Dedifferentiated amniotic fluid mesenchymal stem cell (primary cell): Measurements from ENCODE around the gene HJV.
"Not testable (repeated sequence)": the region's sequence is repeated elsewhere in the genome, so short reads cannot be mapped to it uniquely, and the experiment has no call there.

ENCODE experiments used
- DNase-seq: peaks from one replicate; pipeline ENCODE4 v3.0.0-alpha.2; 2016; ENCODE audit errors: extremely low spot score

Gene HJV, protein sequence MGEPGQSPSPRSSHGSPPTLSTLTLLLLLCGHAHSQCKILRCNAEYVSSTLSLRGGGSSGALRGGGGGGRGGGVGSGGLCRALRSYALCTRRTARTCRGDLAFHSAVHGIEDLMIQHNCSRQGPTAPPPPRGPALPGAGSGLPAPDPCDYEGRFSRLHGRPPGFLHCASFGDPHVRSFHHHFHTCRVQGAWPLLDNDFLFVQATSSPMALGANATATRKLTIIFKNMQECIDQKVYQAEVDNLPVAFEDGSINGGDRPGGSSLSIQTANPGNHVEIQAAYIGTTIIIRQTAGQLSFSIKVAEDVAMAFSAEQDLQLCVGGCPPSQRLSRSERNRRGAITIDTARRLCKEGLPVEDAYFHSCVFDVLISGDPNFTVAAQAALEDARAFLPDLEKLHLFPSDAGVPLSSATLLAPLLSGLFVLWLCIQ

GRCh38 chr1:146021622-146022402 is at the start of gene HJV:
TSS of gene HJV (minus strand) at chr1:146021735. CDS start at chr1:146020231, 1,504 bp downstream.
- DNase-seq = no peak

- not testable (repeated sequence) for DNase-seq
Observed at GRCh38 chr1:146059148-146059547, 37.6 kb upstream of the HJV start.

DNA sequence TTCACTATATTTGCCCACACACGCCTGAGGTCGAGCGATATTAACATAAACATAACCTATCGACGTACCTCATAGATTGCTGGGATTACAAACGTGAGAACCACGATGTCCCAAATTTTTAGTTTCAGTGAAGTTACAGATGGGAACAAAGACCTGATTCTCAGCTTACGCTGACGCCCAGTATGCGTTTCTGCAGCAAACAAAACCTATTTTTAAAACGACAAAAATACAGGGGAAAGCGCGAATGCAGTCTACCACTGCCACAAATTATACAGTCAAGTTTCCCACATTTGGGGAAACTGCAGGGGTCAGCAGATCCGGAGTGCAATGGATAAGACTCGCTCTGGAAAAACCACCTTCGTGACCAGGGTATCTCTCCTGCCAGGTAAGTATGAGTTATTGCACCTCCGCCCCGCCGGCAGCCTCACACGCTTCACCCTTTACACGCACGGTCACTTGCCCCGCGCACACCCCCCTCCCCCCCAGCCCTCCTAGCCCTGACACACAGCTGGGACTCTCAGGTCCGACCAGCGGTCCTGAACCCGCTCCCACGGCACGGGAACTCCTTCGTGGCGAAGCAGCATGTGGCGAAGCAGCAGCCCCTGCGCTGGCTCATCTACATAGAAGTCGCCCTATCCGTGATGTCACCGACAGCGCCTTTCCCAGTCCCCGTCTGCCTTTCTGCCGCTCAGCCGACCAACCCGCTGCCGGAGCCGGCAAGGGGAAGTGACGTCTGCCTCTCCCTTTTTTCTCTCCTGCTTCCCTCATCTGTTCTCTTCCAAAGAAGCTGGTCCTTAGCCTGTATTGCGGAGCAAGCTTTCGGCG is 30.5 kb upstream of the HJV start:
- DNase-seq = peak; percentile 75

GRCh38 chr1:146051452-146051851 is 29.9 kb upstream of the HJV start:
- no peak for DNase-seq

DNA sequence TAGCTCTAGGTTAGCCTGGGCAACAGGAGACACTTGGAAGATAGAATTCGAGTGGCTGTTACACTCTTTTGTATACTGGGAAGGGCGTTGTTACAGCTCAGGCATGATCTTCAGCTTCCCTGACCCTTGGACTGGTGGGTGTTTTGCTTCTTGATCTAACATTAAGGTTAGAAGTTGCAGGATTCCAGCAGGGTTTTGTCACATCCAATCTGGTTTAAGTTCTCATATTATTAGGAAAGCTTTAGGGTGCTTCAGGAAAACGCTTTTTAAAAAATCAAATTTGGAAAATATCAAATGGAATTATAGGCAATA is 29.1 kb upstream of the HJV start:
- DNase-seq = not testable (repeated sequence)

DNA sequence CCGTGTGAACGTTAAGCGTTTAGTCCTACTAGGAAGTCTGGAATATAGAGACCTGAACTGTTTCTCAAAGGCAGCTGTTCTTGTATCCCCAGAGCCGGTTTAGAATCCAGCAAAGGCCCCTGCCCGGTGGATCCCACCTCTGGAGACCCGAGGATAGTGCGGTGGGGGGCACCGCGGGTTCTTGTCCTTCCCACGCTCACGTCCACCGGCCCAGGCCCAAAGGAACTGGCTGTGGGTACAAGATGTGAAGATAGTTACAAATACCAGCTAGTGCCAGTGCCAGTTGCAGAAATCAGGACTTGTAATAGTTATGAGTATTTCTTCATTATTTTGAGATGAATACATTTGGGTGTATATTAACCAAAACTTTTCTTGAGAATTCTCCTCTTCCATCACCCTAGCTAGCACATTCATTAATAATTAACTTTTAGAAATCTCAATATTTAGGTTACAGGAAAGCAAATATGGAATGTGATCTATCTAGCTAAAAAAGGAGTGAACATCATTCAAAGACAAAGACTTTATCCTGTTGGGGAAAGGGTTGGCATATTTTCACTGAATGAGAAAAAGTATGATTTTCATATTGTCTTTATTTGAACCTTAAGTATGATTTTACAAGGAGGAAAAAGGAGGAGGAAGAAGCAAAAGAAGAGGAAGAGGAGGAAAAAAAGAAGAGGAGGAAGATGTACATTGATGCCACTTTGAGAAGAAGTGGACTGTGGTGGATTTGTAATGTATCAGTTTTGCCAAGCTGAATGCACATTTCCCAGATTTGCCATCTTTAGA is 28.5 kb upstream of the HJV start:
- DNase-seq = not testable (repeated sequence)

DNA sequence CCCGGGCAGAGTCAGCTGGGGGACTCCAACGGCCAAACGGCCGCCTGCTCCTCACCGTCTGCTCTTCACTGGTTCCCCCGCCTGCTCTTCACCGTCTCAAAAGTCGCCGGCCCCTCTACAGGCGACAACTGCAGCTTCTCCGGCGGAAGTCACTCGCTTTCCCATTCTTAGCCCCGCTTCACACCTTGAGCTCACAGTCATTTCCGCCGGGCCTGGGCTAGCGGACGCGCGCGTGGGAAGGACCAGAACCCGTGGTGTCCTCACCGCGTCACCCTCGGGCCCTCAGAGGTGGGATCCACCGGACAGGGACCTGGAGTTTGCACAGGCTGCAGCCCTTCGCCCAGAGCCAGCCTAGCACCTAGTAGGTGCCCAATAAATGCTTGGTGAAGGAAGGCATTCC is 27.9 kb upstream of the HJV start:
- DNase-seq = no peak

GRCh38 chr1:146048514-146049115 is 27.1 kb upstream of the HJV start:
- DNase-seq = peak; percentile 43

DNA sequence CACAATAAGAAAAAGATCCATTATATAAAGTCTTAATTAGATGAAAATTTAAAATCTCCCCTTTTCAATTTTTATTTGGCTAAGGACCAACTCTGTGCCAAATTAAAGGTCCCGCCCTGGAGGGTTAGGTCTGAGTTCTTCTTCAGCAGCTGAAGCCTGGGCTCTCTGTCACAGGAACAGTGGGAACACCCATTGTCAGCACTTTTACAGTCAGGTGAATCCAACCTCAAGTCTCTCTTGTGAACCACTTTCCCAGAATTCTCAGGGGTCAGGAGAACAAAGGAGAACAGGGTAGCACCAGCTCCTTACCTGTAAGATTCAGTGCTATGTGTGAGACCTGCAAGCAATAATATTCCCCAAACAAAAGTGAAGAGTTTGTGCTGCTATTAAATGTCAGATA is 25.1 kb upstream of the HJV start:
- no peak for DNase-seq

DNA sequence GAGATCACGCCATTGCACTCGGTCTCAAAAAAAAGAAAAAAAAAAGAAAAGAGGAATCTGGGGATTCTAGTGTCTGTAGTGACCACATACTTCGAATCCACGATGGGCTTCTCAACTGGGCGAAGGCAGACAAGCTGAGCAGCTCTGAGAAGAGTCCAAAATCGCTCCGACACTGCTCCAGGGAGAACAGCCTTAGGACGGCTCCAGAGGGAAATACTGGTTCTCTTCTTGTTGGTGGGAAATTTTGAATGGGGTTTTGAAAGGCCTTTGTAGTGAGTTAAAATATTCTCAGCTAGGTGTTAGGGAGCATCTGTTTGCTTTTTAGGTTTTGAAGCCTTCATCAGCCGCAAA is 18.3 kb upstream of the HJV start:
- no peak for DNase-seq

GRCh38 chr1:146036965-146037646 is 15.6 kb upstream of the HJV start:
- peak; percentile 93 for DNase-seq

GRCh38 chr1:146036241-146036964 is 14.9 kb upstream of the HJV start:
- peak; percentile 49 for DNase-seq

- peak; percentile 17 for DNase-seq
Observed at GRCh38 chr1:146035048-146035423, 13.5 kb upstream of the HJV start.

GRCh38 chr1:146032631-146033219 is 11.2 kb upstream of the HJV start:
- DNase-seq = peak; percentile 69

DNA sequence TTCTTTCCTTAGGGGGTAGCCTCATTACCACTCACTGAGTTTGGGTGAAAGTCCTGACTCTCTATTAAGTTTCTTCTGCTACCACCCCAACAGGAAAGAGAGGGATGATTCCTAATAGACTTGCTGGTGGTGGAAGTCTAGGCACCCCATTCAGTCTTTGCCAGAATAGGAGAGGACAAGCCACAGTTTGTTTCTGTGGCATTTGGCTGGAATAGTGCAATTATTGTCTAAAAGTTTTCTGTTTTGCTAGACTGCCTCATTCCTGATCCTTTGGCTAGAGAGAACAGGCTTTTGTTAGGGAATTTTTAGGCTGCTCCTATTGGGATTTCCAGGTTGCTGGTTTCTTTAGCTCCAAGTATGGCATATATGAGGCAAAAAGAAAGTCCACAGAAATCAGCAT is 9.9 kb upstream of the HJV start:
- DNase-seq = no peak

DNA sequence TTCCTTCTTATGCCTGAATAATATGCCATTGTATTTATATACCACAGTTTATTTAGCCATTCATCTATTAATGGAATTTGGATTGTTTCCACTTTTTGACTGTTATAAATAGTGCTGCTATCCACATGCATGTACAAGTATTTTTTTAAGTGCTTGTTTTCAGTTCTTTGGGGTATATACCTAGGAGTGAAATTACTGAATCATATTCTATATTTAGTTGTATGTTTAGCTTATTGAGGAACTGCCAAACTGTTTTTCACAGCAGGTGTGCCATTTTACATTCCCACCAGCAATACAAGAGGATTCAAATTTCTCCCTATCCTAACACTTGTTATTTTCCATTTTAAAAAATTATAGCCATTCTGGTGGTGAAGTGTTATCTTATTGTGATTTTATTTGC is 7.6 kb upstream of the HJV start:
- no peak for DNase-seq

GRCh38 chr1:146026650-146027049 is 5.1 kb upstream of the HJV start:
- not testable (repeated sequence) for DNase-seq

GRCh38 chr1:146025787-146026495 is 4.4 kb upstream of the HJV start:
- DNase-seq = not testable (repeated sequence)
